ENCODE results near the gene GREB1L.

- no peak for TF ChIP-seq RAD21 (IDR thresholded peaks at IDR 0.05; ENCODE audit: low read length)
- TF ChIP-seq, protein P1, sequence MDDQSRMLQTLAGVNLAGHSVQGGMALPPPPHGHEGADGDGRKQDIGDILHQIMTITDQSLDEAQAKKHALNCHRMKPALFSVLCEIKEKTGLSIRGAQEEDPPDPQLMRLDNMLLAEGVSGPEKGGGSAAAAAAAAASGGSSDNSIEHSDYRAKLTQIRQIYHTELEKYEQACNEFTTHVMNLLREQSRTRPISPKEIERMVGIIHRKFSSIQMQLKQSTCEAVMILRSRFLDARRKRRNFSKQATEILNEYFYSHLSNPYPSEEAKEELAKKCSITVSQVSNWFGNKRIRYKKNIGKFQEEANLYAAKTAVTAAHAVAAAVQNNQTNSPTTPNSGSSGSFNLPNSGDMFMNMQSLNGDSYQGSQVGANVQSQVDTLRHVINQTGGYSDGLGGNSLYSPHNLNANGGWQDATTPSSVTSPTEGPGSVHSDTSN (IDR thresholded peaks at IDR 0.05): no peak
- no peak for TF ChIP-seq CTCF (IDR thresholded peaks at IDR 0.05)
- TF ChIP-seq EZH2phosphoT487 (IDR thresholded peaks at IDR 0.05; ENCODE audit: borderline replicate concordance, low read depth): no peak
- TF ChIP-seq TAF1 (IDR thresholded peaks at IDR 0.05; ENCODE audit: borderline replicate concordance, low read depth, low read length): no peak
- no peak for TF ChIP-seq POLR2AphosphoS5 (IDR thresholded peaks at IDR 0.05; ENCODE audit: low read depth, low read length)
- TF ChIP-seq CHD2 (IDR thresholded peaks at IDR 0.05; ENCODE audit: low read length, partially characterized antibody): no peak
- no peak for TF ChIP-seq RFX5 (IDR thresholded peaks at IDR 0.05; ENCODE audit: low read length)
- TF ChIP-seq SMC3 (IDR thresholded peaks at IDR 0.05; ENCODE audit: low read depth, low read length): no peak
- no peak for TF ChIP-seq MXI1 (IDR thresholded peaks at IDR 0.05; ENCODE audit: low read depth, low read length)
Observed at GRCh38 chr18:21242780-21243401, 859 bp downstream of the GREB1L start.

Data from SK-N-SH (cell line).